HG03354 (cell line): ENCODE measurements around the gene CES2.
"Not testable (repeated sequence)": the region's sequence is repeated elsewhere in the genome, so short reads cannot be mapped to it uniquely, and the experiment has no call there.

ENCODE experiments used
- ATAC-seq: cut with Tn5 transposase; IDR thresholded peaks from one replicate; pipeline ENCODE4 v1.9.1; 2021; ENCODE audit warnings: mild to moderate bottlenecking; ENCODE audit not compliant: unreplicated experiment, poor library complexity, severe bottlenecking

The CES2 gene

DNA sequence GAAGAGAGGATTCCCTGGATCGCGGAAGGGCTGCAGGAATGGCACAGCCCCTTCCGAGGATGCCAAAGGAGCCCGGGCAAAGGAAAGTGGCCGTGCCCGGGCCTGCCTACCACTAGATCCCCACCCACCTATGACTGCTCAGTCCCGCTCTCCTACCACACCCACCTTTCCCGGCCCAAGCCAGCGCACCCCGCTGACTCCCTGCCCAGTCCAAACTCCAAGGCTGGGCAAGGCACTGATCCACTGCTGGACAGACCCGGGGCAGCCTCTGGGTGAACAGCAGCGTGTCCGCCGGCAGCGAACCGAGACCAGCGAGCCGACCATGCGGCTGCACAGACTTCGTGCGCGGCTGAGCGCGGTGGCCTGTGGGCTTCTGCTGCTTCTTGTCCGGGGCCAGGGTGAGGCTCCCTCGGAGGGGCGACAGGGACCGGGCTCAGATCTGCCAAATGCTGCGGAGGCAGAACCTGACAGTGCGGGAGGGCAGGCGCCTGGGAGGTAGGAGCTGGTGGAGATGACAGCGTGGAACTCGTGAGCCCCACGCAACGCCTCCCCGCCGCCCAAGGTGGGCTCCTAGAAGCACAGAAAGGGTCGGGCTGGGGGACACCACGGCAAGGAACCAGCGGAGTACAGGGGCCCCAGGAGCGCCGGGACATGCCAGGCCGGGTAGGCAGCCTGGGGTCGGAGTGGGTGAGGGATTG, at the start of gene CES2:
TSS of gene CES2 (plus strand) at position 203 of the 698 bp plus-strand sequence. CDS start at position 323, 120 bp downstream.
- ATAC-seq: no peak

- ATAC-seq: no peak
Observed at GRCh38 chr16:66886321-66886720, 49.0 kb upstream of the CES2 start.

GRCh38 chr16:66886914-66887313, 48.4 kb upstream of the CES2 start:
- no peak for ATAC-seq

DNA sequence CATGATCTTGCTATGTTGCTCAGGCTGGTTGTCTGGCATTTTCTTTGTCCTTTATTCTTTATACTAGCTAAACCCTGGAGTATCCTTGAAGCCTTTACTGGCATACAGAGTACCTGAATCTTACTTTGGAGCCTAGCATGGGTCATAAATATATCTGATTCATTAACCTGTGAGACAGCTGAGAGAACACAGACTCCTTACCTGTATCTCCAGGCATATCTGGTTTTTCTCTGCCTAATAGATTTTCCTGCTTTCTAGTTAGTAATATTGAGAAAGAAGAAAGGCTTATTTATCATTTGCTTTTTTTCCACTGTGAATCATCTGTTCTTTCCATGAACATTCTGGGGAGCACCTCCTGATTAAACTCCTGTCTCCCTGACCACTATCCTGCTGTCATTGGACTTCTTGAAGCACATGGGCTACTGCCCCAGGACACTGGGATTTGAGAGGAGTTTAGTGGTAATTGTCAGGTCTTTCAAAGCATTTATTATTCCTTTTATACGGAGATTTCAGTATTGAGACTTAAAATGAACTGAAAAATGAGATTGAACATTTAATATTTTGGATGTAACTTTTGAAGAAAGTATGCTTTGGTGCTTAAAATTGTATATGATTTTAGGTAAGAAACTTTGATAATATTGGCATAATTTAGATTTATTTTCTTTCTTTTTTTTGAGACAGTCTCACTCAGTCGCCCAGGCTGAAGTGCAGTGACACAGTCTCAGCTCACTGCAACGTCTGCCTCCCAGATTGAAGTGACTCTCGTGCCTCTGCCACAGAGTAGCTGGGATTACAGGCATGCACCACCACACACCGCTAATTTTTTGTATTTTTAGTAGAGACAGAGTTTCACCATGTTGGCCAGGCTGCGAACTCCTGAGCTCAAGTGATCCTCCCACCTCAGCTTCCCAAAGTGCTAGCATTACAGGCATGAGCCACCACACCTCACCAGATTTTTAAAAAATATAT, 46.4 kb upstream of the CES2 start:
- ATAC-seq: no peak

GRCh38 chr16:66889622-66890021, 45.7 kb upstream of the CES2 start:
- ATAC-seq: no peak

DNA sequence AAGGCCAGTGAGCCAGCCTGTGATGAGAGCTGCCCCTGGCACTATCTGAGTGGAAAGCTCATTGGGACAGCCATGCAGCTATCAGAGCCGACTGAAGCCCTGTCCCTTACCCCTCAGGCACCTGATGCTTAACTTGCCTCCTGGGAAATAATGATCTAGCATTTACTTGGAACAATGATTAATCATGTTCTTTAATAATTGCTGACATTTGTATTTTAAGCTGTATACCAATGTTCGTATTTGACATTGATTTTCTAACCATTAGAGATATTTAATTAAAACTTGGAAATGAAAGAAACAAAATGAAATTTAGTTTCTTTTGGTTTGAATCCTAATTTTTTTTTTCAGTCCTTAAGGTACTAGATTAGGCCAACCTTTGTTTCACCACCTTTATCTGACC, 44.5 kb upstream of the CES2 start:
- no peak for ATAC-seq

GRCh38 chr16:66891360-66891759, 44.0 kb upstream of the CES2 start:
- no peak for ATAC-seq

DNA sequence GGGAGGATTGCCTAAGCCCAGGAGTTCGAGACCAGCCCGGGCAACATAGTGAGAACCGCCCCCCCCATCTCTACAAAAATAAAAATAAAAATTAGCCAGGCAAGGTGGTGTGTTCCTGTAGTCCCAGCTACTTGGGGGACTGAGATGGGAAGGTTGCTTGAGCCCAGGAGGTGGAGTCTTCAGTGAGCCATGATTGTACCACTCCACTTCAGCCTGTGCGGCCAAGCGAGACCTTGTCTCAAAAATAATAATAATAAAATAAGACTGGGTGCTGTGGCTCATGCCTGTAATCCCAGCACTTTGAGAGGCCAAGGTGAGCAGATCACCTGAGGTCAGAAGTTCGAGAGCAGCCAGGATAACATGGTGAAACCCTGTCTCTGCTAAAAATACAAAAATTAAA, 43.5 kb upstream of the CES2 start:
- no peak for ATAC-seq

- no peak for ATAC-seq
Observed at GRCh38 chr16:66894055-66894454, 41.3 kb upstream of the CES2 start.

DNA sequence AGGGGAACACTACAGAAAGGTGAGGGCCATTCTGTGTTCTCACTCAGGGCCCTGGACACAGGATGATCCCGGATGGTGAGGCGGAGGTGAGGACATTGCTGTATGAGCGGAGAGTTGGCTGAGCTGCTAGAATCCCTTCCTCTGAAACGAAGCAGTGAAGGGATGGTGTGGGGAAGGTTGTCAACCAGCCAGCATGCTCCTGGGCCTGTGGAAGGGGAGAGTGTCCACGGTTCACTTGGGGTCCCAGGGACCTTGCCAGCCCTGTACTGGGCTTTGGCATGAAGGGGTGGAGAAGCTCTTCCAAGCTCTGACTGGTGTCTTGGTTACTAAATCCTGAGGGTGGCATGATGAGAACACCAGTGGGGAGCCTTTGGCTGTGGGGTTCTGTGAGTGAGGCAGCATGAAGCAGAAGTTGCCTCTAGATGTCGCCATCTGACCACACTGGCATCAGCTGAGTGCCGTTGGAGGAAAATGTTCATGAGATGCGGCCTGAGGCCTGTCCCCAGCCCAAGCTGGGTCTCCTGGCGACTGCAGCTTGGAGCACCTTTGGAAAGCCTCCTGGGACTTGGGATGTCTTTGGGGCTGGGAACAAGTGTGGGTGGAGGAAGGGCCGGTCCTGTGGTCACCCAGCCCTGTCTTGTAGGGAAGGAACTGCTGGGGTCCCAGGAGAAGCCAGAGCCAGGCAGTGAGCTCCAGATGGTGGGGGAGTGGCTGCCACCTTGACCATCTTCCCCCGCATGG, 40.2 kb upstream of the CES2 start:
- peak; percentile 80 for ATAC-seq

DNA sequence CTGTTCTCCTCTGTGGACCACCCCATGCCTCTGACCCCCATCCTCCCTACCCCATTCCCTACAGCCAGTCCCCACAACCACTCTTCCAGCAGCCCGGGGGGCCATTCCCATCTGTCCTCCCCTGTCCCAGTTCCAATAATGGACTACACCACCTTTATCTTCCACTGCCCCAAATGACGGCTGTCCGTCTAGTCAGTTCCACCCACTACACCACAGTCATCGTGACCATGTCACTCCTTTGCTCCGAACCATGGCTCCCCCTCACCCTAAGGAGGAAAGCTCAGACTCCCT, 39.7 kb upstream of the CES2 start:
- no peak for ATAC-seq

- ATAC-seq: no peak
Observed at GRCh38 chr16:66895999-66896398, 39.3 kb upstream of the CES2 start.

- ATAC-seq: not testable (repeated sequence)
Observed at GRCh38 chr16:66896682-66897081, 38.6 kb upstream of the CES2 start.

GRCh38 chr16:66898207-66898606, 37.1 kb upstream of the CES2 start:
- ATAC-seq: no peak

DNA sequence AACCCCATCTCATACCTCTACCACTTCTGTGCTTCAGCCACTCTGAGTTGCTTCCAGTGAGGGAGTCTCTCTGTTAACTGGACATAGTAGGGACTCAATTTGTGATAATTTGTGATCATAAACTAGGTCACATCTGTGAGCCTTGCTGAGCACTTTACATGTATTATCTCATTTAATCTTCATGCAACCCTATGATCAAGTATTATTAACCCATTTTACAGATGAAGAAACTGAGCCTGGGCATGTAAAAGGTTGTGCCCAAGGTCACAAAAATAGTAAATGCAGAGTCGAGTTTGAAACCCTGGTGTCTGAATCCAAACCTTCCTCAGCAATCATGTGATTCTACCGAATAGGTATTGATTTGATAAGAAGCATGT, 36.4 kb upstream of the CES2 start:
- ATAC-seq: no peak

DNA sequence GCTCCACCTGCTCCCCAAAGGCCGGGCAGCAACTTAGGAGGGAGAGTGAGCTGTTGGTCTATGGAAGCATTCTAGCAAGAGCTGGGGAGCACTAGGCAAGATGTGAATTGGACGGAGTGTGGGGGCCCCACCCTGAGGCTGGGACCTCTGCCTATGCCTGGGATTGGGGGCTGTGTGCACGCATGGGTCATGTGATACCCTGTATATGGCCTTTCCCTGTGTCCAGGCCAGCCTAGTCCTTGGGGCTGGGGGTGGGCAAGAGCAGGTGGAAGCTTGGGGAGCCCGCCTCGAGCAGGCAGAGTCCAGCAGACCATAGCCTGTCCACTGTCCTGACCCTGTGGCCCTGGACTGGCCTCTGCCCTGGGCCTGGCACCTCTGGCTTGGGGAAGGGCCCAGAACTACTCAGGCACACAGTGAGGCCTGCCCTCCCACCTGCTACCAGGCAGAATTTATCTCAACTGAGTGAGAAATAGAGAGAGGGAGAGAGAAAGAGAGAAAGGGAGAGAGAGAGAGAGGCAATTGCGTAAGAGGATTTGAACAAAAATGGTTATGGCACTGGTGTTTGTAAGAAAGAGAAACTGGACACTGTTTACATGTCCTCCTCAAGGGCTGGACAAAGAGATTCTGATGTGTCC, 35.9 kb upstream of the CES2 start:
- no peak for ATAC-seq

GRCh38 chr16:66899945-66900710, 35.2 kb upstream of the CES2 start:
- ATAC-seq: no peak

DNA sequence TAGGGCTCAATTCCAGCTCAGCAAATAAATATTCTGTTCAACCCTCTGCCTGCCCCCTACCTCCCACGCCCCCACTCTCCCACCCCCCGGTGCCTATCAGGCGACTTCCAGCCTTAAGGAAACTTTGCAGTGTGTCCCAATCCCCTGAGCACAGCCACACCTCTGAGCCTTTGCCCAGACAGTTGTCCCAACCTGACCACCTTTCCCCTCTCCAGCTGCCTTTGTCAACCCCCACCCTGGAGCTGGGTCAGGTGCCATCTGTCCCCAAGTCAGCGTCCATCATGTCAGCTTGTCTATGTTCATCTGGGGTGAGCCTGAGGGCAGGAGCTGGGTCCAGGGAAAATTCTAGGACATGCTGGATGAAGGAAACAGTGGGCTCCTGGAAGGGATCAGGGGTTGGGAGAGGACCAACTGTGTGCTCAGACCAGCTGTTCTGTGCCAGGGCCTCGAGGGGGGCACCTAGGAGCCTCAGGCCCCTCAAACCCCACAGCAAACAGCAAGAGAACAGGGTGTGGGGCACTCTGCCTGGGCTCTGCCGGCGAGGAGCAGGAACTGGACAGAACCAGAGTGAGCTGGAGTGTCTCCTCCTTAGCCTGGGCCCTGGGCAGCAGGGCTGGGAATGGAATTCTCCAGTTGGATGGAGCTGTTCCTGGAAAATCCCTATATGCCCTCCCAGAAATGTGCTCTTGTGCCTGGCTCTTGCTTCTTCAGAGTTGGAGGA, 34.4 kb upstream of the CES2 start:
- no peak for ATAC-seq

DNA sequence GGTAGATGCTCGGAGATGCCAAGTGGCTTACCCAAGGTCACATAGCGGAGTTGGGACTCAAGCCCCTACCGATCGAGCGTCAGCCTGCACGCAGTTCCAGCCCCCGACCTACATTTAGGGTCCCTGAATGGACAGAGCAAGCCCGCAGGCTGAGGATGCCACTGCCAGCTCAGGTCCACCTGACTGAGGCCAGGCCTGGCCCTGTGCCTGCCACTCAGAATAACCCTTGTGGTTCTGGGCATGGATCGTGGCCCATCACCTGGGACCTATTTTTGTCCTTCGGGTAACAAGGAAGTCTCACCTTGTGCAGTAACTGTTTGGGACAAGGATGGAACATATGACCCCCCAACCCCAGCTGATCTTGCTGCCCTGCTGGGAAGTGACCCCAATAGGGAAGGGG, 33.7 kb upstream of the CES2 start:
- no peak for ATAC-seq
